COR-L47 (cell line): Measurements from ENCODE around the gene NR5A1.

ENCODE experiments used
- DNase-seq: peaks from one replicate; lab custom pipeline; 2025; lab: John Stamatoyannopoulos, UW

The NR5A1 gene

DNA sequence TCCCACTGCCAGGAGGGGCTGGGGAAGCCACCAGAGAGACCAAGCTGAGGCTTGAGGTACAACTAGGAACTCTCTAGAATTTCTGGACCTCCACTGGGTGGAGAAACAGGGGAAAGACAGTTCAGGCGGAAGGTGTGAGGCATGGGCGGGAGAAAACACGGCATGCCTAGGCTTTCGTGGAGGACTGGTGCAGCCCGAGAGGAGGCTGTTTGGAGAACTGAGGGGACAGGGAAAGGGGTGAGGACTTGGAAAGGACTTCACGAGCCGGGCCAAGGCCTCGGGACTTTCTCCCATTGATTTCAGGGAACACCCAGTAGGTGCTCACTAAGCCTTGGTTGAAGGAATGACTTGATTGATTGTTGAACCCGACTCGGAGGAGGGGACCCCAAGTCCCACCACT lies 66.4 kb downstream of the NR5A1 start:
- no peak for DNase-seq

DNA sequence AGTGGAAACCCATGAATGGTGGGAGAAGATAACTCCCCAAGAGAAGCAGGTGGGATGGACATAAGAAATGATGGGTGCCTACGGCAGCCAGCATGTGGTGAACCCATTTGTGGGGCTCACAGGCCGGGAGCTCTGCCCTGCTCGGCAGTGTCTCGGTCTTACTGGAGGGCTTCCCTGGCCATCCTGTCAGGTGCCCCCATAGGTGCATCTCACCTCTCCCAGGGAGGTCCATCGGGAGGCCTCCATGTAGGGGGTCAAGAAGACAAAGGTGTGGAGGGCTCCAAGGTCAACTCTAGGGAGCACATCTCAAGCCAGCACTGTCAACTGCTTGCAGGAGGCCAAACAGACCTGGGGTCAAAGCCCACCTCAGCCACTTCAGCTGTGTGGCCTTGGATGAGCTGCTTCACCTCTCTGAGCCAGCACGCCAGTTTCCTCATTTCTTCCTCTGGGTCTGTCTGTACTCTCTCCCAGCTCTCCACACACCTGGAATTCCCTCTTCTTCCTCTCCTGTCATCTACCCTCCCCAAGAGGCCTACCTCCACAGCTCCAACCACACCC lies 67.4 kb downstream of the NR5A1 start:
- no peak for DNase-seq

DNA sequence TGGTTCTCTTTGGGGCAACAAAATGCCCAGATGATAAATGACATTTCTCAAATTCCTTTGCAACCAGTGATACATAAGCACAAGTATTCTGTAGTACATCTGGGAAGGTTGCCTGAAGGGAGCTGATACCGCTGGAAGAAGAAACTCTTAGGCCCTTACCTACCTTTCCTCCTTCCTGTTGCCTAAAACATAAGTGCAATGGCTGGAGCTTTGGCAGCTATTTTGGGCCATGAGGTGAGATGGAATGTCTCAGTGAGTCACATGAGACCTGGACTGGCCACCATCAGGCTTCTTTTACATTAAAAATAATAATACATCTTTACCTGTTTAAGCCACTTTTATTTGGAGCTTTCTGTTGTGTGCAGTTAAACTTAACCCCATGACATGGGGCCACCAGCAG lies 68.1 kb downstream of the NR5A1 start:
- no peak for DNase-seq

DNA sequence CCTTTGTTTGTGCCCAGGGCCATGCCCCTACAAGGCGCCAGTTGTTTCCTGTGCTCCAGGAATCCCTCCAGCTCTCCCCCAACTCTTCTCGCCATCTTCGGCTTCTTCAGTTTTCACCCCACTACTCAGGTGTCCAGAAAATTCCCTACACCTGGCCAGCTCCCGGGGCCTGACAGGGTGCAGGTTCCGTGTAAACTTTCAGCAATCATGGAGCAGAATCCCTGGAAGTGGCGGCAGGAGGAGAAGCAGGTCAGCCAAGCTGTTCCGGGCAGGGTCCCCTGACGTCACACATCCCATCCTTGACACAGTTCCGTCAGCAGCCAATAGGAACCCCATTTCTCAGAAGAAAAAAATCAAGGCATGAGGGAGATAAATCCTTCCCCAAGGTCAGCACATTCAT lies 69.1 kb downstream of the NR5A1 start:
- DNase-seq, result no peak

DNA sequence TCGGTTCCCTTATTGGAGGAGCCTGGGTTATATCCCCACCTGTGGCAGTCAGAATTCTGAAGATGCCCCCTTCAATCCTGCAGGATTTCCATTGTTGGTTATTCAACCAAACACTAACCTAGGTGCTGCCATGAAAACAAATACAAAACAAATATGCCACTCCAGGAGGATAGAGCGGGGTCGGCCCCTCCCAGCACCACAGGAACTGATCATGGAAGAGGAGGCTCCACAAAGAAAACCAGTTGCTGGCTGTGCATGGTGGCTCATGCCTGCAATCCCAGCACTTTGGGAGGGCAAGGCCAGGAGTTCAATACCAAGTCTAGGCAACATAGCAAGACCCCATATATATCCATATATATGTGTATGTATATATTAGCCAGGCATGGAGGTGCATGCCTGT lies 70.1 kb downstream of the NR5A1 start:
- DNase-seq, result no peak

DNA sequence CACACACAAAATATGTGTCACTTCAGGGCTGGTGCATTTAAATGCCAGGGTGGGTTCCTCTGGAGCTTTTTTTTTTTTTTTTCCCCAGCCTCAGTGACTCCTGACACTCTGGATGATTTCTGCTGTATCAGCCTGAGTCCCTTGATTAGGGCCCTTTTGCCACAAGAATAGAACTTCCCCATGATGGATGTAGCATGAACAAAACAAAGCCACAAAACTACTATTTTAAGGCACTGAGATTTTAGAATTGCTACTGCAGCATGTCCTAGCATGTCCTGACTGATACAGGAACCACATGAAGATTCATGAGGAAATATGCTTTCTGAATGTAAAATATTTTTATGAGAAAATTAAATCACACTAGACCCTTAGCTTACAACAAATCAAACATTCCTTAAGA lies 70.9 kb downstream of the NR5A1 start:
- no peak for DNase-seq
